NCI-H524 (cell line): Measurements from ENCODE around the gene MSRB2.
"Not testable (repeated sequence)": the region's sequence is repeated elsewhere in the genome, so short reads cannot be mapped to it uniquely, and the experiment has no call there.

Experiments used
- DNase-seq, 2 experiments: peaks; one replicate each; lab custom pipeline; 2025; lab: John Stamatoyannopoulos, UW

Gene MSRB2

GRCh38 chr10:23070092-23070912 lies 25.1 kb upstream of the MSRB2 start:
- DNase-seq = not testable (repeated sequence)

DNA sequence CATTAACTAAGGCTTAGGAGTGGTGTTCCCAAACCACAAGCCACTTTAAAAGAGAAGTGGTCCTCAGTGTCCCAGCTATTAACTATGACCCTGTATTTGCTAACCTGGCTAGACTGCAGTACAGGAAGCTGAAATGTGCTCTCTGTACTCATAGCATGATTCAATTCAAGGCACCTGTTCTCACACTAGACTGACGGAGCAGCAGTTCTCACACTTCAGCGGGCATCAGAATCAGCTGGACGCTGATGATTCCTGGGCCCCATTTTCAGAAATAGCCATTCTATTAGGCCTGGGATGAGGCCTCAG lies 24.5 kb upstream of the MSRB2 start:
- no peak for DNase-seq

GRCh38 chr10:23072593-23072992 lies 22.8 kb upstream of the MSRB2 start:
- DNase-seq = not testable (repeated sequence)

DNA sequence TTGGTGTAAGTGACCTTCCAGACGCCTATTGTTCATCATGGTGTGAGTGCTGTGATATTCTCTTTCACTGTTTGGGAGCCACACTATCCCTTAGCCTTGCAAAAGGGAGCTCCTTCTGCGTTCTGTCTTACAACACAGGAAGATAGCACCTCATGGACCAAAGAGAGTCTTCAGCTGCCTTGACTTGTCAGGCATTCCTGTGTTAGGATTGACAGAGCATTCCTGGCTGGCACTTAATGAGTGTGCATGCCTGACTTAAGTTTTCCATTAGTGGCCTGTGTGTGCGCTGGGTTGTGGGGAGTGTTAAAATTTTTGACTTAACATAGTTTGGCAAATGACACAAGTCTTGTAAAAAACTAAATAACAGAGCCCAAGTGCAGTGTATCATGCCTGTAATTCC lies 21.9 kb upstream of the MSRB2 start:
- no peak for DNase-seq

GRCh38 chr10:23075672-23076071 lies 19.7 kb upstream of the MSRB2 start:
- DNase-seq = no peak

DNA sequence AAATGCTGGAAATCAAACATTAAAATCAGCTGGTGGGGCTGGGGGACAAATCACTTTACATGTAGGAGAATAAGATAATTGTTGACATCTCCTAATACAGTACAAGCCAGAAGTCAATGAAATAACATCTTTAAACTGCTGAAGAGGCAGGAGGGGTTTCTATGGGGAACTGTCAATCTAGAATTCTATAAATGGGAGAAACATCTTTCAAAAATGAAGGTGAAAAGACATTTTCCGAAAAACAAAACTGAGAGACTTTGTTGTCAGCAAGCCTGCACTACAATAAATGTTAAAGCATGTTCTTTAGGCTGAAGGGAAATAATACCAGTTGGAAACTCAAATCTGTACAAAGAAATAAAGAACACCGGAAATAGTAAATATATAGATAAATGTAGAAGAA lies 17.3 kb upstream of the MSRB2 start:
- no peak for DNase-seq

GRCh38 chr10:23079700-23080099 lies 15.7 kb upstream of the MSRB2 start:
- DNase-seq = peak; percentile 6 to 50

GRCh38 chr10:23080262-23080661 lies 15.1 kb upstream of the MSRB2 start:
- DNase-seq = no peak

GRCh38 chr10:23081221-23081750 lies 14.1 kb upstream of the MSRB2 start:
- DNase-seq = peak in 1 of 2 experiments; percentile 75

GRCh38 chr10:23081891-23082290 lies 13.5 kb upstream of the MSRB2 start:
- peak in 1 of 2 experiments; percentile 75 for DNase-seq

GRCh38 chr10:23088609-23089008 lies 6.8 kb upstream of the MSRB2 start:
- DNase-seq = no peak

DNA sequence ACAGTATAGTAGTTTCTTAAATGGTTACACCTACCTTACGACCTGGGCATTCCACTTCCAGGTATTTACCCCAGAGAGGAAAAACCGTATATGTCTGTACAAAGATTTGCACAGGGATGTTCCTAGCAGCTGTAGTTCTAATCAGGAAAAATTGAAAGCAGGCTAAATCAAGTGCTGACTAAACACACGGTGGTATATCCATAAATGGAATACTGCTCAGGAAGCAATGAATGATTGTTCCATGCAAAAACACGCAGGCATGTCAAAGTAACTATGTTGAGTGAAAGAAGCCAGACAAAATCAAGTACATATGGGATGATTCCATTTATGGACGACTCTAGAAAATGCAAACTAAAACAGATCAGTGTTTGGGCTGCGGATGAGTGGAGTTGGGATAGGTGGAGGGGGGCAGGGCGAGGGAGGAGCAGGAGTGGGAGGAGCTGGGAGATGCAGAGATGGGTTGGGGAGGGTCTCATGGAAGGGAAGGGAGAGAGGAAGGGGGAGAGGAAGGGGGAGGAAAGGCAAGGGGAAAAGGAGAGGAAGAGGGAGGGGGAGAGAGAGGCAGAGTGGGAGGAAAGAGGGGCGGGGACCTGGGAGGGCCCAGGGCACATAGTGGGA lies 484 bp upstream of the MSRB2 start:
- DNase-seq = no peak

DNA sequence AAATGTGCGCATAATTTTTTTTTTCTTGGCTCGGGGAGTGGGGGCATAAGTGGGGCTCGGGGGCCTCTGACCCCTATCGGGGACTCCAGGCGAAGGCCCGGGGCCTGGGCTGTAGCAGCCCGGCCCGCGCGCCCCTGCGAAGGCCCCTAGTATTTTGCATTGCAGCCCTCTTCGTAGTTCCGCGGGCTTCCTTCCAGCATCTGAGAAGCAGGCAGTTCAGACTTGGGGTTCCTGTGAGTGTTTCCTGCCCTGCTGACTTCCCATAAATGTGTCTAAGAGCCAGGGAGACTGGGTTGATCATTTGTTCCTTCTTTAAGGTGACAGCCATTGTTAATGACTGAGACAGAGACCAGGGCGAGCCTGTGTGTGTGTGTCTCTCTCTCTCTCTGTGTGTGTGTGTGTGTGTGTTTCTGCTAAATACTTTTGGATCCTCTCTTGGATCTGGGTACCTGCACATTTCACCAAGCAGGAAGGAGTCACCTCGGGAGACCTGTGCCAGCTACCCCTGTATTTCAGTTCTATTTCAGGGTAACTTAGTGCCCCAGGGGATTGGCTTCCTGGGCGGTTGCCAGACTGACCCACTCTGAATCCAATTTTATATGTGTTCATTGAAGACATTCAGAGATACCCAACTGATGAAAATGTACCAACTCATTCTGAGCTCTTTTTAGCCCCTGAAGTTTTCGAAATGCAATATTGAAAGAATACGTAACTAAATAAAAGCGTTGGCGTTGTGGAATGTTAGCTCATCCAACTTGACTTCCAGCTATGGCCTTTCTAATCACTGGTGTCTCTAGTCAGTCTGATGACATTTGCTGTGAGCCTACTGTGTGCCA lies 805 bp downstream of the MSRB2 start:
- no peak for DNase-seq

GRCh38 chr10:23096802-23097549 lies 1.6 kb downstream of the MSRB2 start:
- DNase-seq = no peak

- no peak for DNase-seq
Measured at GRCh38 chr10:23099079-23099478, 3.7 kb downstream of the MSRB2 start.

DNA sequence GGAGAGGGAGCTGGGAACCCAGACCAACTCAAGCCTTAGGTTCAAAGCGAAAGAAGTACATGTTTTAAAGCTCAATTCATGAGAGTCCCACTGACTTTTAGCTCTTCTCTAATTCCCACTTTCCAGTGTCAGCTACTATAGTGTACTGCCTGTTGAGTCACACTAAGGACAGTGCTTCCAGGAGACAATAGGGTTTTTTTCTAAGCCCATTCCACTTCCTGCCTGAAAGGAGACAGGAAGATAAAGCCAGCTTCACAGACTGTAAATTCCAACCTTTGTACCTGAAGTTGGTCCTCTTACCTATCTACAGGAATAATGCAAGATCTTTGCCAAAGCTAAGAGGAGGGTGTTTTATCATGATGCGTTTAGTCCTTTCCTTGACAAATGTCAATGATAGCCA lies 4.4 kb downstream of the MSRB2 start:
- DNase-seq = no peak

- DNase-seq = no peak
Measured at GRCh38 chr10:23100331-23101030, 5.1 kb downstream of the MSRB2 start.

- DNase-seq = peak in 1 of 2 experiments; percentile 43
Measured at GRCh38 chr10:23106331-23107072, 11.1 kb downstream of the MSRB2 start.

DNA sequence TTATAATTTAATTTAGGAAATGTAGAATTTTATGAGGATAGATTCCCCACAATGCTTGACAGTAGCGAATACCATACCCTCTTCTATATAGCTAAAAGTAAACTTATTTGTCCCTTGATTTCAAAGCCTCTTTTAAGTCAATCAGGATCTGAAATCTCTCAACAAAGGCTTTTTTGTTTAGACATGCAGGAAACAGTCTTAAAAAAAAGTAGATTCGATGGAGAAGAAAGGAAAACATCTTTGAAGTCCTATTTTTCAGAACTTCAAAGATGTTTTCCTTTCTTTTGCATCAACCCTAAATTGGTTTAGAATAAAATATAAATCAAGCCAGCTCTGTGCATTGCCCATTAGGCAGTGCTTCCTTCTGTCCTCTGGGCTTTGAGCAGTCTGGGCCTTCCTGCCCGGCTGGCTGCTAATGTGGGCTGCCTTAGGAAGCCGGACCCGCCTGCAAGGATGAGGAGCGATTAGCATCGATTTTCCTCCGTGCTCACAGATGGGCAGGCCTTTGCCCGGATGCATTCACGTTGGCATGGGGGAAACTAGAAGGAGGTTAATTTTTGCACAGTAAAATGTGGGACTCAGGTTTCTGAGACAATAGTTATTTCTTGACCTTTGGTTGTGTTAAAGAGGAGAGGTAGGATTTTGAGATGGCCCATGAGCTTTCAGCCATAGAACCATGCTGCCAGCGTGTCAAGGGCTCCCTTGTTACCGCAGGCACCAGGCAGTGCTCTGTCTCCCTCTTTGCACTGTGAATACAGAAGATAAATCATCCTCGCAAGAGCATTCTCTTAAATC lies 15.5 kb downstream of the MSRB2 start:
- DNase-seq = no peak
